Right lobe of liver (tissue), 4 donors: Measurements from ENCODE around the gene ECE1.

Experiments used
- POLR2A ChIP-seq: fragments of 450-650 bp; IDR thresholded peaks from one replicate; pipeline ENCODE4 v1.6.1; 2017; ENCODE audit warnings: antibody characterized with exemption, mild to moderate bottlenecking
- TF ChIP-seq, protein P1 (sequence below), 4 donors: fragments of 200-600 bp in 3 of 4; fragments of 450-650 bp in 1 of 4; IDR thresholded peaks; one replicate each; pipeline versions ENCODE4 v1.5.1 to v1.8.0; 2016 to 2022; ENCODE audit warnings: antibody characterized with exemption in 4 of 4, mild to moderate bottlenecking in 2 of 4
- donor health status: DM: no; HTN: no; CAD: no.
- donor health status: DM: no; HTN: no; CAD: no.
- donor health status: DM: no; HTN: yes; CAD: no.

- TF ChIP-seq, protein P1, sequence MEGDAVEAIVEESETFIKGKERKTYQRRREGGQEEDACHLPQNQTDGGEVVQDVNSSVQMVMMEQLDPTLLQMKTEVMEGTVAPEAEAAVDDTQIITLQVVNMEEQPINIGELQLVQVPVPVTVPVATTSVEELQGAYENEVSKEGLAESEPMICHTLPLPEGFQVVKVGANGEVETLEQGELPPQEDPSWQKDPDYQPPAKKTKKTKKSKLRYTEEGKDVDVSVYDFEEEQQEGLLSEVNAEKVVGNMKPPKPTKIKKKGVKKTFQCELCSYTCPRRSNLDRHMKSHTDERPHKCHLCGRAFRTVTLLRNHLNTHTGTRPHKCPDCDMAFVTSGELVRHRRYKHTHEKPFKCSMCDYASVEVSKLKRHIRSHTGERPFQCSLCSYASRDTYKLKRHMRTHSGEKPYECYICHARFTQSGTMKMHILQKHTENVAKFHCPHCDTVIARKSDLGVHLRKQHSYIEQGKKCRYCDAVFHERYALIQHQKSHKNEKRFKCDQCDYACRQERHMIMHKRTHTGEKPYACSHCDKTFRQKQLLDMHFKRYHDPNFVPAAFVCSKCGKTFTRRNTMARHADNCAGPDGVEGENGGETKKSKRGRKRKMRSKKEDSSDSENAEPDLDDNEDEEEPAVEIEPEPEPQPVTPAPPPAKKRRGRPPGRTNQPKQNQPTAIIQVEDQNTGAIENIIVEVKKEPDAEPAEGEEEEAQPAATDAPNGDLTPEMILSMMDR (IDR thresholded peaks at IDR 0.05), result no peak
- TF ChIP-seq POLR2A, result no peak
These were observed 100.8 kb downstream of the ECE1 start for GRCh38 chr1:21189421-21189820.
